ENCODE measurements around the gene DHX15.

DHX15 gene

DNA sequence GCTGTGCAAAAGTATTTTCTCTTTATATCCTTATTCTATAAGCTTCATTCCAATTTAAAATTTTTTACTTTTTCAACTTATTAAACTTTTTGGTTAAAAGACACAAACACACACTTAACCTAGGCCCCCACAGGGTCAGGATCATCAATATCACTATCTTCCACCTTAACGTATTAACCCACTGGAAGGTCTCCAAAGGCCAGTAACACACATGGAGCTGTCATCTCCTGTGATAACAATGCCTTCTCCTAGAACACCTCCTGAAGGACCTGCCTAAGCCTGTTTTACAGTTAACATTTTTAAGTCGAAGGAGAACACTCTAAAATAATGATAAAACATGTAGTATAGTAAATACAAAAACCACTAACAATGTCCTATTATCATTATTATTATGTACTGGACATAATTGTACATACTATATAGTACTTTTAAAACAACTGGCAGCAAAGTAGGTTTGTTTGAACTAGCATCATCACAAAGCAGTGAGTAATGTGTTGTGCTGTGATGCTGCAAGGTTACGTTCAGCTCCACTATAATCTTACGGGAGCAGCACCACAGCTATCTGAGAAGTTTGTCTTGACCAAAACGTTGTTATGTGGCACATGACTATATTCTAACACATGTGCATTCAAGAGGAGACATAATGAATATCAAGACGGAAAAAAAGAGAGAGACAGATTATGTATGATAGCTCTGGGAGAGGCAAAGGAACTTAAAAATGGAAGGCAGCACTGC is 33.7 kb downstream of the DHX15 start:
- H3K4me3 ChIP-seq (ENCODE audit: low read length), result no peak overlapping the region
- TF ChIP-seq, protein P1, sequence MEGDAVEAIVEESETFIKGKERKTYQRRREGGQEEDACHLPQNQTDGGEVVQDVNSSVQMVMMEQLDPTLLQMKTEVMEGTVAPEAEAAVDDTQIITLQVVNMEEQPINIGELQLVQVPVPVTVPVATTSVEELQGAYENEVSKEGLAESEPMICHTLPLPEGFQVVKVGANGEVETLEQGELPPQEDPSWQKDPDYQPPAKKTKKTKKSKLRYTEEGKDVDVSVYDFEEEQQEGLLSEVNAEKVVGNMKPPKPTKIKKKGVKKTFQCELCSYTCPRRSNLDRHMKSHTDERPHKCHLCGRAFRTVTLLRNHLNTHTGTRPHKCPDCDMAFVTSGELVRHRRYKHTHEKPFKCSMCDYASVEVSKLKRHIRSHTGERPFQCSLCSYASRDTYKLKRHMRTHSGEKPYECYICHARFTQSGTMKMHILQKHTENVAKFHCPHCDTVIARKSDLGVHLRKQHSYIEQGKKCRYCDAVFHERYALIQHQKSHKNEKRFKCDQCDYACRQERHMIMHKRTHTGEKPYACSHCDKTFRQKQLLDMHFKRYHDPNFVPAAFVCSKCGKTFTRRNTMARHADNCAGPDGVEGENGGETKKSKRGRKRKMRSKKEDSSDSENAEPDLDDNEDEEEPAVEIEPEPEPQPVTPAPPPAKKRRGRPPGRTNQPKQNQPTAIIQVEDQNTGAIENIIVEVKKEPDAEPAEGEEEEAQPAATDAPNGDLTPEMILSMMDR (conservative IDR thresholded peaks at IDR 0.05; ENCODE audit: low read length), result no peak
- no peak for DNase-seq (ENCODE audit: low read depth)

DNA sequence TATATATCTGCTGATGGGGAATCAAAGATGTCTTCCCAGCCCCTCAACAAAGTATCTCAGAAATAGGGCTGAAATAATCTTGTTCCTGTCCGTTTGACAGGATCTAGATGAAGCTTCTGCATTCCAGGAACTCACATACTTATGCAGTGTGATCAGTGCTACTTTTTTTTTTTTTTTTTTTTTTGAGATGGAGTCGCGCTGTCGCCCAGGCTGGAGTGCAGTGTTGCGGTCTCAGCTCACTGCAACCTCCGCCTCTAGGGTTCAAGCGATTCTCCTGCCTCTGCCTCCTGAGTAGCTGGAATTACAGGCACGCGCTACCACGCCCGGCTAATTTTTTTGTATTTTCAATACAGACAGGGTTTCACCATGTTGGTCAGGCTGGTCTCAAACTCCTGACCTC is 36.4 kb downstream of the DHX15 start:
- DNase-seq (ENCODE audit: low read depth), result no peak
- no peak overlapping the region for H3K4me3 ChIP-seq (ENCODE audit: low read length)
- TF ChIP-seq, protein P1 (conservative IDR thresholded peaks at IDR 0.05; ENCODE audit: low read length), result no peak

DNA sequence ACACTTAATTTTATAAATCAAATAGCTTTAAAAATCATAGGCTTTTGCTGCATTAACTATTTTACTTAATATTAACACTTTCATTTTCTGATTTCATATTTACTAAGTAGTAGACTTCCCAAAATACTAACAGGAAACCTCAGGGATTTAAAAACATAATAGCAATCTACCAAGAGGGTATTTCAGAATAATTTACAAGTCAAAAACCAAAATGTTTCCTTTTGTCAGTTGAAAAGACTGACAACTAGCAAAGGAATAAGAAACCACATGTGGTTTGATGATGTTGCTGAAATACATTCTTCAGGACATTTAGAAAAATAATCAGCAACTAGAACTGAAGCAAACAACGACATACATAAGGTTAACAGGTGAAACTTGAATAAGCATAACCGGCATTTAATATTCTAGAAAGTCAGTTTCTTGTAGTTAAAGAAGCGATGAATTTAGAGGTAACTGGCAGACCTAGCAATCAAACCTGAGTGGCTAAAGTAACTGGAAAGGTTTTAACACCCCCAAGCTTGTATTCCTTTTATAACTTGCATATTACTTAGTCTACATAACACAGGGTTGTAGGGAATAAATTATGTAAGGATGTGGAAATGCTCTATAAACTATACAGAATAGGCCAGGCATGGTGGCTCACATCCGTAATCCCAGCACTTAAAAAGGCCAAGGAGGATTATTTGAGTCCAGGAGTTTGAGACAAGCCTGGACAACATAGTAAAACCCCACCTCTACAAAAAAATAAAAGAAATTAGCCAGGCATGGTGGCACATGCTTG is 40.0 kb downstream of the DHX15 start:
- TF ChIP-seq, protein P1 (conservative IDR thresholded peaks at IDR 0.05; ENCODE audit: low read length), result no peak
- H3K4me3 ChIP-seq (ENCODE audit: low read length), result no peak overlapping the region

DNA sequence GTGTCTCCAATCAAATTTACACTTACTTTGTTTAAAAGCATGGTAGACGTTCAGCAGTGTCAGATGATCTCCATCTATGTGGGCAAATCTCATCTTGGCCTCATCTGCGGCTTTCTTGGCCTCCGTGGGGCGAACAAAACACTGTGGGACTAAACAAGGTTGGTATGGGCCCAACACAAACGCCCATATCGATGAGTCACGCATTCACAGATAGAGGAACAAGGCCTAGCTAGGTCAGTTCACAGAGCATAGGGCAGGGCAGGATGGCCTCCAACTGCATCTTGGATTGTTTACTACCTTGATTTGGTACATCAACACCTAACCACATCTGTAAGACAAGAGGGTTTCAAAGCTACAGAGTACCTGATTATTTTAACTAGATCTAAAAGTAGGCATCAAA is 47.3 kb downstream of the DHX15 start:
- no peak overlapping the region for H3K4me3 ChIP-seq (ENCODE audit: low read length)
- TF ChIP-seq, protein P1 (conservative IDR thresholded peaks at IDR 0.05; ENCODE audit: low read length), result no peak
- DNase-seq (ENCODE audit: low read depth), result no peak

More for the DNA sequence above, 40.0 kb downstream of the DHX15 start:
- no peak for DNase-seq (ENCODE audit: low read depth)

DNA sequence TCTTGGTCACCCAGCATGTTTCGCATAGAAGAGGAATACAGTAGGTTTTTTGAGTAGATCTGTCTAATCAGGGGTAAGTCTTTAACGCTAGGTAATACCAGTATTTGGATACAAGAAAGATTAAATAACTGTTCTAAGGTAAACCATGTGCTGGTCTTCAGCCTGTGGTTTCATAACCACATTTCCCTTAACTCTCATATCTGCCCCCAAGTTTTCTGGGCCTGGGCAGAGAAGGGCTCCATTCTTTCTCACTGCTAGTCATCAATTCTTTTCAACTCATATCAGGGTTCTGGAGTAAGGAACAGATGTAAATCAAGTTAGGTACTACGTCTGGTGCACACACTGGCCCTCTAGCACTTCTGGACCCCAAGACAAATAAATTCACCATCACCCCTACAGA is 49.0 kb downstream of the DHX15 start:
- TF ChIP-seq, protein P1 (conservative IDR thresholded peaks at IDR 0.05; ENCODE audit: low read length), result no peak
- no peak overlapping the region for H3K4me3 ChIP-seq (ENCODE audit: low read length)

DNA sequence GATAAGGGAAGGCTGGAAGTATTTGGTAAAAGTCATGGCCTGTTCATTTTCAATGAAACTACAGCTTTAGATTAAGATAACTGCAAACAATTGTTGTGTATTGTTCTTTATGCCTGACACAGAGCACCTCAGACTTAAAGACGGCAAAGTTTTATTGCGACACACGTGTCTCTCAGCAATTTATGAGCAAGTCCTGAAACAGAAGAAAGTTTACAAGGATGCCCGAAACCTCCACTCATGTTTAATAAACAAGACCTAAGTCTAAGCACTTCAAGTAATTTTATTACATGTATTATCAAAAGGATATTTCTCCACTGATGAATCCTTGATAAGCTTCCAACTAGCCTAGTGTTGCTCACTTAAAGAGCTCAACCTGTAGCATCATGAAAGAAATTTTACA is 51.0 kb downstream of the DHX15 start:
- TF ChIP-seq, protein P1 (conservative IDR thresholded peaks at IDR 0.05; ENCODE audit: low read length), result no peak
- no peak overlapping the region for H3K4me3 ChIP-seq (ENCODE audit: low read length)
- no peak for DNase-seq (ENCODE audit: low read depth)

More for the DNA sequence above, 49.0 kb downstream of the DHX15 start:
- DNase-seq (ENCODE audit: low read depth), result no peak

DNA sequence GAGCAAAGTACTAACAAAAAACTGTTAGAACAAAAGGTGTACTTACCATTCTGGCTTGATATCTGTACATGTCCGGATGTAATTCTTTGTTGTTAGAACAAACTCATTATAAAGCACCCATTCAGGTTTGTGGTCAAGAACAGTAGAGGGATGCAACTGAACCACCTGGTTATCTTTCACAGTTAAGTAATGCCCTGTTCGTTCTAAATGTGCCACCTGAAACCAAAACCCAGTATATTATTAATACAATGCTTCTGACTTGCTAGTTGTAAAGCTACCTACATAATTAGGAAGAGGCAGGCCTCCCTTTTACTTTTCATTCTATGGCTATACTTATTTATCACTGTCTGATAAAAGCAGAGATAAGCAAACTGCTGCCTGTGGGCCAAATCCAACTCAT is 54.8 kb downstream of the DHX15 start:
- no peak overlapping the region for H3K4me3 ChIP-seq (ENCODE audit: low read length)
- TF ChIP-seq, protein P1 (conservative IDR thresholded peaks at IDR 0.05; ENCODE audit: low read length), result no peak
- DNase-seq (ENCODE audit: low read depth), result no peak
